Lower leg skin (tissue), 3 donors: ENCODE results near the gene SP100.

Source experiments
- POLR2A ChIP-seq, 2 donors: fragments of 450-650 bp; IDR thresholded peaks; one replicate each; pipeline ENCODE4 v1.6.1; 2016 to 2017; ENCODE audit warnings: antibody characterized with exemption in 2 of 2, mild to moderate bottlenecking in 1 of 2, moderate library complexity in 1 of 2
- TF ChIP-seq, protein P1 (sequence below), 3 donors: fragments of 450-650 bp; IDR thresholded peaks; one replicate each; pipeline ENCODE4 v1.5.1; 2016; ENCODE audit warnings: antibody characterized with exemption in 3 of 3, mild to moderate bottlenecking in 3 of 3, moderate library complexity in 2 of 3

DNA sequence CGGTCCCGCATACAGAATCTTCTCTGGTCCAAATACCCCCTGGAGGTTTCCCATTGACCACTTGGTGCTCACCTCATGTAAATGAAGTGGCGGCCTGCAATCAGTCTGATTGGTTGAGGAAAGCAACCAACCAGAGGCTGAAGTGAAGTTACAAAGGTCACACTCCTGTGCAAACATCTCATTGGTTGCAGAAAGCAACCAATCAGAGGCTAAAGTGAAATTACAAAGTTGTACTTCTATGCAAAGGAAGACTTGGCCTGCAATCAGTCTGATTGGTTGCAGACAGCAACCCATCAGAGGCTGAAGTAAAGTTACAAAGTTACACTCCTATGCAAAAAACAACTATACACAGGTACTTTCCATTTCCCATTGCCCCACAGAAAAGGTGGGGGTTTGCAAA, 2.5 kb upstream of the SP100 start:
- TF ChIP-seq POLR2A (IDR thresholded peaks at IDR 0.05): no peak
- TF ChIP-seq, protein P1, sequence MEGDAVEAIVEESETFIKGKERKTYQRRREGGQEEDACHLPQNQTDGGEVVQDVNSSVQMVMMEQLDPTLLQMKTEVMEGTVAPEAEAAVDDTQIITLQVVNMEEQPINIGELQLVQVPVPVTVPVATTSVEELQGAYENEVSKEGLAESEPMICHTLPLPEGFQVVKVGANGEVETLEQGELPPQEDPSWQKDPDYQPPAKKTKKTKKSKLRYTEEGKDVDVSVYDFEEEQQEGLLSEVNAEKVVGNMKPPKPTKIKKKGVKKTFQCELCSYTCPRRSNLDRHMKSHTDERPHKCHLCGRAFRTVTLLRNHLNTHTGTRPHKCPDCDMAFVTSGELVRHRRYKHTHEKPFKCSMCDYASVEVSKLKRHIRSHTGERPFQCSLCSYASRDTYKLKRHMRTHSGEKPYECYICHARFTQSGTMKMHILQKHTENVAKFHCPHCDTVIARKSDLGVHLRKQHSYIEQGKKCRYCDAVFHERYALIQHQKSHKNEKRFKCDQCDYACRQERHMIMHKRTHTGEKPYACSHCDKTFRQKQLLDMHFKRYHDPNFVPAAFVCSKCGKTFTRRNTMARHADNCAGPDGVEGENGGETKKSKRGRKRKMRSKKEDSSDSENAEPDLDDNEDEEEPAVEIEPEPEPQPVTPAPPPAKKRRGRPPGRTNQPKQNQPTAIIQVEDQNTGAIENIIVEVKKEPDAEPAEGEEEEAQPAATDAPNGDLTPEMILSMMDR (IDR thresholded peaks at IDR 0.05): no peak
